Measurements from ENCODE around the gene MICAL3.

The MICAL3 gene

GRCh38 chr22:17891481-17892167 lies 132.7 kb downstream of the MICAL3 start:
- peak; percentile 28 for TF ChIP-seq CTCF (IDR thresholded peaks at IDR 0.05; ENCODE audit: low read length, missing control alignments)
- no peak for DNase-seq (ENCODE audit: low read depth)
- H3K4me3 ChIP-seq (replicated peaks; ENCODE audit: low read depth, low read length): no peak overlapping the region

GRCh38 chr22:17890892-17891291 lies 133.5 kb downstream of the MICAL3 start:
- DNase-seq (ENCODE audit: low read depth): no peak
- H3K4me3 ChIP-seq (replicated peaks; ENCODE audit: low read depth, low read length): no peak overlapping the region
- TF ChIP-seq CTCF (IDR thresholded peaks at IDR 0.05; ENCODE audit: low read length, missing control alignments): no peak

GRCh38 chr22:17890245-17890671 lies 134.1 kb downstream of the MICAL3 start:
- TF ChIP-seq CTCF (IDR thresholded peaks at IDR 0.05; ENCODE audit: low read length, missing control alignments): no peak
- no peak for DNase-seq (ENCODE audit: low read depth)
- H3K4me3 ChIP-seq (replicated peaks; ENCODE audit: low read depth, low read length): no peak overlapping the region

GRCh38 chr22:17888855-17889254 lies 135.5 kb downstream of the MICAL3 start:
- H3K4me3 ChIP-seq (replicated peaks; ENCODE audit: low read depth, low read length): no peak overlapping the region
- TF ChIP-seq CTCF (IDR thresholded peaks at IDR 0.05; ENCODE audit: low read length, missing control alignments): peak; percentile 53
- DNase-seq (ENCODE audit: low read depth): peak; percentile 49

- no peak overlapping the region for H3K4me3 ChIP-seq (replicated peaks; ENCODE audit: low read depth, low read length)
- TF ChIP-seq CTCF (IDR thresholded peaks at IDR 0.05; ENCODE audit: low read length, missing control alignments): no peak
- no peak for DNase-seq (ENCODE audit: low read depth)
Observed at GRCh38 chr22:17888439-17888838, 135.9 kb downstream of the MICAL3 start.

- no peak overlapping the region for H3K4me3 ChIP-seq (replicated peaks; ENCODE audit: low read depth, low read length)
- no peak for TF ChIP-seq CTCF (IDR thresholded peaks at IDR 0.05; ENCODE audit: low read length, missing control alignments)
- no peak for DNase-seq (ENCODE audit: low read depth)
Observed at GRCh38 chr22:17884893-17885292, 139.5 kb downstream of the MICAL3 start.

GRCh38 chr22:17884084-17884483 lies 140.3 kb downstream of the MICAL3 start:
- TF ChIP-seq CTCF (IDR thresholded peaks at IDR 0.05; ENCODE audit: low read length, missing control alignments): no peak
- H3K4me3 ChIP-seq (replicated peaks; ENCODE audit: low read depth, low read length): no peak overlapping the region
- no peak for DNase-seq (ENCODE audit: low read depth)

Measured in fibroblast of pulmonary artery (primary cell).